DOHH2 (cell line): ENCODE measurements around the gene USP8.

Experiments
- H3F3A ChIP-seq: fragments of 200-600 bp; sonication (generic), shearing (Covaris generic); 2 replicates; pipeline ENCODE4 v1.6.0; 2016; ENCODE audit warnings: antibody characterized with exemption, mild to moderate bottlenecking; ENCODE audit not compliant: control insufficient read depth, insufficient read depth
- H3K27ac ChIP-seq: fragments of 200-600 bp; sonication (generic); 2 replicates; pipeline ENCODE4 v1.5.1; 2014; ENCODE audit warnings: low read depth, mild to moderate bottlenecking, low read length, moderate library complexity
- H3K27me3 ChIP-seq: fragments of 200-600 bp; sonication (generic); 2 replicates; pipeline ENCODE4 v1.6.1; 2014; ENCODE audit warnings: mild to moderate bottlenecking, low read length, mixed read lengths; ENCODE audit not compliant: control insufficient read depth
- H3K36me3 ChIP-seq: fragments of 200-600 bp; sonication (generic); 2 replicates; pipeline ENCODE4 v1.6.1; 2014; ENCODE audit warnings: mild to moderate bottlenecking, low read length, moderate library complexity, mixed read lengths; ENCODE audit not compliant: control insufficient read depth
- H3K4me1 ChIP-seq: fragments of 200-600 bp; sonication (generic); 2 replicates; pipeline ENCODE4 v1.6.1; 2014; ENCODE audit warnings: mild to moderate bottlenecking, low read length, mixed read lengths; ENCODE audit not compliant: control insufficient read depth
- H3K4me2 ChIP-seq: fragments of 200-600 bp; sonication (generic); 2 replicates; pipeline ENCODE4 v1.6.0; 2014; ENCODE audit warnings: mild to moderate bottlenecking, low read length, moderate library complexity
- H3K4me3 ChIP-seq: fragments of 200-600 bp; sonication (generic); 2 replicates; pipeline ENCODE4 v1.5.1; 2014; ENCODE audit warnings: mild to moderate bottlenecking, low read length, mixed read lengths
- H3K79me2 ChIP-seq: fragments of 200-600 bp; sonication (generic); 2 replicates; pipeline ENCODE4 v1.6.1; 2014; ENCODE audit warnings: mild to moderate bottlenecking, low read length, mixed read lengths; ENCODE audit not compliant: control insufficient read depth
- H3K9me2 ChIP-seq: fragments of 200-600 bp; sonication (generic); replicated peaks from 2 replicates; pipeline ENCODE4 v1.6.1; 2014; ENCODE audit warnings: mild to moderate bottlenecking, low read length, mixed read lengths; ENCODE audit not compliant: control insufficient read depth
- H3K9me3 ChIP-seq: fragments of 200-600 bp; sonication (generic); 2 replicates; pipeline ENCODE4 v1.6.1; 2014; ENCODE audit warnings: antibody characterized with exemption, low read length, mixed read lengths; ENCODE audit not compliant: control insufficient read depth, insufficient read depth
- H4K20me1 ChIP-seq: fragments of 200-600 bp; sonication (generic); 2 replicates; pipeline ENCODE4 v1.6.0; 2014; ENCODE audit warnings: low read depth, mild to moderate bottlenecking, antibody characterized with exemption, low read length, moderate library complexity; ENCODE audit not compliant: control insufficient read depth, insufficient read depth
- EZH2phosphoT487 ChIP-seq: fragments of 200-600 bp; sonication (generic); IDR thresholded peaks from 2 replicates; pipeline ENCODE4 v1.6.1; 2017; ENCODE audit warnings: borderline replicate concordance, mild to moderate bottlenecking, antibody characterized with exemption, low read length, moderate library complexity, mixed read lengths
- TF ChIP-seq, protein P1 (sequence below): fragments of 200-600 bp; sonication (generic); IDR thresholded peaks from one replicate; pipeline ENCODE4 v1.5.1; 2014; ENCODE audit warnings: antibody characterized with exemption, mild to moderate bottlenecking, low read depth, low read length; ENCODE audit not compliant: poor library complexity, severe bottlenecking

USP8 gene

DNA sequence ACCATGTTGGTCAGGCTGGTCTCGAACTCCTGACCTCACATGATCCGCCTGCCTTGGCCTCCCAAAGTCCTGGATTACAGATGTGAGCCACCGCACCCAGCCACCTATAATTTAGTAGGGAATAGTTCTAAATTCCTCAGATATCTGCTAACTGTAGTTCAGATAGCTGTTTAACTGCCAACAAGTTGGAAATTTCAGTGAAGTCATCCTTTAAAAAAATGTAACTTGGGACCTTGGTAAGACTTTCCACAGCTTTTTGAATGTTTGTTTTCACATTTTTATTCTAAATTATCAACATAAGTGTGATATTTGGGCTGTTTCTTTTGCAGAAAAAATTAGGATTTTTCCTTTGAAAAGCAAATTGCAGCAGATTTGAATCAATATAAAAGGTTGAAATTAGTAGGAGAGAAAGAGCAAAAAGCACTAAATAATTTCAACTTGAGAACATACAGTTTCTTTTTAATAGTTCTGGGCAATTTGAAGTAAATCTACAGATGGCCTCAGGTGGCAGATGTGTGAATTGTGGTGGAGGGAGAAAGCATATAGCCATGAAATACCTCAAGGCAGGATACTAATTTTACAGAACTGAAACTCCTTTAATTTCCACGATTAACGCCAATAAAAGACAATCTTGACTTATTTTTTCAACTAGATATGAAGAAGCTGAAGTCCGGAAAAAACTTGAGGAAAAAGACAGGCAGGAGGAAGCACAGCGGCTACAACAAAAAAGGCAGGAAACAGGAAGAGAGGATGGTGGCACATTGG, 34.3 kb downstream of the USP8 start:
- TF ChIP-seq, protein P1, sequence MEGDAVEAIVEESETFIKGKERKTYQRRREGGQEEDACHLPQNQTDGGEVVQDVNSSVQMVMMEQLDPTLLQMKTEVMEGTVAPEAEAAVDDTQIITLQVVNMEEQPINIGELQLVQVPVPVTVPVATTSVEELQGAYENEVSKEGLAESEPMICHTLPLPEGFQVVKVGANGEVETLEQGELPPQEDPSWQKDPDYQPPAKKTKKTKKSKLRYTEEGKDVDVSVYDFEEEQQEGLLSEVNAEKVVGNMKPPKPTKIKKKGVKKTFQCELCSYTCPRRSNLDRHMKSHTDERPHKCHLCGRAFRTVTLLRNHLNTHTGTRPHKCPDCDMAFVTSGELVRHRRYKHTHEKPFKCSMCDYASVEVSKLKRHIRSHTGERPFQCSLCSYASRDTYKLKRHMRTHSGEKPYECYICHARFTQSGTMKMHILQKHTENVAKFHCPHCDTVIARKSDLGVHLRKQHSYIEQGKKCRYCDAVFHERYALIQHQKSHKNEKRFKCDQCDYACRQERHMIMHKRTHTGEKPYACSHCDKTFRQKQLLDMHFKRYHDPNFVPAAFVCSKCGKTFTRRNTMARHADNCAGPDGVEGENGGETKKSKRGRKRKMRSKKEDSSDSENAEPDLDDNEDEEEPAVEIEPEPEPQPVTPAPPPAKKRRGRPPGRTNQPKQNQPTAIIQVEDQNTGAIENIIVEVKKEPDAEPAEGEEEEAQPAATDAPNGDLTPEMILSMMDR, result no peak
- TF ChIP-seq EZH2phosphoT487, result no peak
- no peaks in the 10 kb centered on the region for H3F3A ChIP-seq
- H3K27me3 ChIP-seq, result no peaks in the 10 kb centered on the region
- no peaks in the 10 kb centered on the region; the same call in 1 of the 2 replicates for H3K79me2 ChIP-seq
- no peak overlapping the region for H3K4me3 ChIP-seq
- no peaks in the 10 kb centered on the region for H3K9me2 ChIP-seq
- H3K9me3 ChIP-seq, result no peaks in the 10 kb centered on the region
- peaks cover 48% of the 10 kb centered on the region for H3K36me3 ChIP-seq
- H3K27ac ChIP-seq, result no peak overlapping the region
- no peaks in the 10 kb centered on the region for H4K20me1 ChIP-seq
- H3K4me1 ChIP-seq, result peaks cover 6% of the 10 kb centered on the region; the same call in 1 of the 2 replicates
- H3K4me2 ChIP-seq, result no peak overlapping the region

DNA sequence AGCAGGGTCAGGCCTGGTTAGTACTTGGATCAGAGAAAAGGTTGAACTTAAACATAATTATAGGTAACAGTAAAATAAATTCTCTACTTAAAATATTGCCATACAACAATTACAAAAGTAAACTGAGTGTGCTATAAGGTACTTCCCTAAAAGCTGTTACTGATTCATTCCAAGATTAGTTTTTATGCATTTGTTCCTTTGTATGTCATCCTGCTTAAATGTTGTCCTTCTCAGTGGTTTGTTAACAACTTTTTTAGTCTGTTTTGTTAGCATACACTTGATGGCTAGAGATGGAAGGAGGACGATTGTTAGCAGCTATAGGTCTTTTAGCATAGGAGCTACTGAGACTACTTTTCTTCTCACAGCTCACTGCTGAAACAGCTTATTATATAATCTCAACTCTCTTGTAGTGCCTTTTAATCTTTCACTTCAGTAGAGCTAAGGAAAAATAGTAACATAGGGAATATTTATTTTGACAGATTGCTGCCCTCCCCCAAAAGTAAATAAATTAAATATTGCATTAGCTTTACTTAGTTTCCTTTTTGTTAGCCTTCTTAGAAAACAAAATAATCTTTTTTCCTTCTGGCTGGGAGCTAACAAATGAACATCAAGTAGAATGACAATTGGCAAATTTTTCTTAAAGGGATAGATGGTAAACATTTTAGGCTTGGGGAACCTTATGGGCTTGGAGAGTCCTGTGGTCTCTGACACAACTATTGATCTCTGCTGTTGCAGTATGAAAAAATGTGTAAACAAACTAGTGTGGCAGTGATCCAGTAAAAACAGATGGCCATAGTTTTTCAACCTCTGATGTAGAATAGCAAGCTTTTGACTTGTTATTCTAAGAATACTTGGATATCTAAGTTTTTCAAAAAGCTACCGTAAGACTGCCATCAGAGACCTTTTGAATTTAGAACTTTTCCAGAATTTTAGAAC, 39.5 kb downstream of the USP8 start:
- H3K4me2 ChIP-seq, result no peak overlapping the region
- no peaks in the 10 kb centered on the region for H3F3A ChIP-seq
- no peaks in the 10 kb centered on the region for H3K4me1 ChIP-seq
- H3K9me3 ChIP-seq, result no peaks in the 10 kb centered on the region
- no peak overlapping the region for H3K4me3 ChIP-seq
- no peaks in the 10 kb centered on the region for H3K79me2 ChIP-seq
- H3K27ac ChIP-seq, result no peak overlapping the region
- no peak for TF ChIP-seq EZH2phosphoT487
- TF ChIP-seq, protein P1, result no peak
- H3K27me3 ChIP-seq, result no peaks in the 10 kb centered on the region
- peaks cover 40% of the 10 kb centered on the region for H3K36me3 ChIP-seq
- no peaks in the 10 kb centered on the region for H4K20me1 ChIP-seq
- no peaks in the 10 kb centered on the region for H3K9me2 ChIP-seq

DNA sequence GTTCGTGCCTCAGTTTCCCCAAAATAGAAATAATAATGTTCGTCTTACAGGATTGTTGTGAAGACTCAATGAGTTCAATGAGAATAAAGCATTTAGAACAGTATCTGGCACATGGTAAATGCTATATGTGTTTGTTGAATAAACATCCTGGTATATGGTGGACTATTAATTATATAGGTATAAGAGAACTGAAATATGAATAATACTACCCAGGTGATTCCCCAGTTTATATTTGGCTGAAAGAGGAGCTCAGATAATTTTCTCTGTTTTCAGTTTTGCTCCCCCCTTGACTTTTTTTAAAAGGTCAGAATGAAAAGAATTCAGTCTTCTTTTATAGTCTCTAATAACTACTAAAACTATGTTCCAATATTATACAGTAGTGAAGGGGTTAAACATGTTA, 46.9 kb downstream of the USP8 start:
- no peaks in the 10 kb centered on the region for H4K20me1 ChIP-seq
- no peaks in the 10 kb centered on the region for H3K79me2 ChIP-seq
- H3K36me3 ChIP-seq, result peaks cover 12% of the 10 kb centered on the region
- H3K4me3 ChIP-seq, result no peak overlapping the region
- H3K27me3 ChIP-seq, result no peaks in the 10 kb centered on the region
- H3K9me2 ChIP-seq, result no peaks in the 10 kb centered on the region
- TF ChIP-seq, protein P1, result no peak
- TF ChIP-seq EZH2phosphoT487, result no peak
- H3K9me3 ChIP-seq, result no peaks in the 10 kb centered on the region
- no peaks in the 10 kb centered on the region for H3K4me1 ChIP-seq
- no peak overlapping the region for H3K27ac ChIP-seq
- H3F3A ChIP-seq, result no peaks in the 10 kb centered on the region
- H3K4me2 ChIP-seq, result no peak overlapping the region
